PFSK-1 (cell line): ENCODE measurements around the gene OARD1.

ENCODE experiments used
- POLR2AphosphoS5 ChIP-seq: IDR thresholded peaks from 2 replicates; pipeline ENCODE4 v1.6.1; 2012; ENCODE audit warnings: low read depth, mild to moderate bottlenecking, control low read depth, low read length, moderate library complexity
- TAF1 ChIP-seq: IDR thresholded peaks from 2 replicates; pipeline ENCODE4 v1.6.1; 2012; ENCODE audit warnings: low read length, control low read depth, borderline replicate concordance; ENCODE audit not compliant: insufficient read depth

DNA sequence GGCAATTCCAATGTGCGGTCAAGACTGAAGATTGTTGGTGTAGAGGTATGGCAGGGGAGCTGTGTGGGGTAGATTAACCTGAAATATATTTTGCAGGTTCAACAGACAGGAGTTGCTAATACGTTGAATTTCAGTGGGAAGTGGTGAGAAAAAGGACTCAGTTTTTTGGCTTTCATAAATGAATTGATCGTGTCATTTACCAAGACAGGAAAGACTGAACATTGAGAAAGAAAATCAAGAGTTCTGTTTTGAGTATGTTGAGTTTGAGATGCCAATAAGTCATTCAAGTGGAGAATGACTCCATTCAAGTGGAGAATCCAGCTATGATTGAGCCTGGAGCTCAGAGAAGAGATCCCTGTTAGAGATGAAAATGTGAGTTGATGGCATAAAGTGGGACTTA, 31.7 kb upstream of the OARD1 start:
- no peak for TF ChIP-seq TAF1
- TF ChIP-seq POLR2AphosphoS5: no peak
